GM21576 (cell line): ENCODE data around the gene ACTR3.
"Not testable (repeated sequence)": the region's sequence is repeated elsewhere in the genome, so short reads cannot be mapped to it uniquely, and the experiment has no call there.

ENCODE experiments used
- ATAC-seq: cut with Tn5 transposase; IDR thresholded peaks from one replicate; pipeline ENCODE4 v1.9.1; 2021; ENCODE audit warnings: mild to moderate bottlenecking, moderate library complexity; ENCODE audit not compliant: unreplicated experiment

Gene ACTR3

DNA sequence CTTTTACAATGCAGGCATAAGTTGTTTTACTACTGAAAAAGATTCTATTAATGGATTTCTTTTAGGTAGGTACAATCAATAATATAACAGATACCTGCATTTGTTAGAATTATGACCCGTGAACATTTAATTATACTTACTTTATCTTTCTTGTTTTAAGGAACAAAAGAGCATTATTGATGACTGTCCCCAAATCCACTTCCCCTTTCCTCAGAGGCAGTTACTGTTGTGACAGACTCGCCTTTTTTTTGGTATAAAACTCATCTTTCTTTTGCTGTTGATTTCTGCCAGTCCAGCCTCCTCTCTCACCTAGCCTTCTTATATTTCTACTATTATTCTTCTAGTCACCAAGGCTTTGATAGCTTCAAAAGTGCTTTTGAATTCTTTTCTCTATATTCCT lies 12.1 kb downstream of the ACTR3 start:
- ATAC-seq: no peak

DNA sequence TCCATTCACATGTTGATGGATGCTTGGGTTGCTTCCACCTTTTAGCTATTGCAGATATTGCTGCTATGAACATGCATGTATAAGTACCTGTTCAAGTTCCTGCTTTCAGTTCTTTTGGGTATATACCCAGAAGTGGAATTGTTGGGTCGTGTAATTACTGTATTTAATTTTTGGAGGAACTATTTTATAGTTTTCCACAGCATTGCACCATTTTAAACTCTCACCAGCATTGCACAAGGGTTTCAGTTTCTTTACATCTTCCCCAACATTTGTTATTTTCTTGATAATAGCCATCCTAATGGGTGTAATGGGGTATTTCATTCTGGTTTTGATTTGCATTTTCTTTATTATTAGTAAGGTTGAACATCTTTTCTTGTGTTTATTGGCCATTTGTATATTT lies 16.0 kb downstream of the ACTR3 start:
- ATAC-seq: no peak

DNA sequence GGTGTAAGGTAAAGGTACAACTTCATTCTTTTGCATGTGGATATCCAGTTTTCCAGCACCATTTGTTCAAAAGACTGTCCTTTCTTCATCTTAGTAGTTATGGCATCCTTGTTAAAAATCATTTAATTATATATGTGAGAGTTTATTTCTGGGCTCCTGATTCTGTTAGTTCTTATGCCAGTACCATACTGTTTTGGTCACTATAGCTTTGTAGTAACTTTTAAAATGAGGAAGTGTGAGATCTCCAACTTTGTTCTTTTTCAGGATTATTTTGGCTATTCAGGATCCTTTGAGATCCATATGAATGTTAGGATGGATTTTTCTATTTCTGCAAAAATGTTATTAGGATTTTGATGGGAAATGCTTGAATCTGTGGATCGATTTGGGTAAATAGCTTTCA lies 16.8 kb downstream of the ACTR3 start:
- no peak for ATAC-seq

DNA sequence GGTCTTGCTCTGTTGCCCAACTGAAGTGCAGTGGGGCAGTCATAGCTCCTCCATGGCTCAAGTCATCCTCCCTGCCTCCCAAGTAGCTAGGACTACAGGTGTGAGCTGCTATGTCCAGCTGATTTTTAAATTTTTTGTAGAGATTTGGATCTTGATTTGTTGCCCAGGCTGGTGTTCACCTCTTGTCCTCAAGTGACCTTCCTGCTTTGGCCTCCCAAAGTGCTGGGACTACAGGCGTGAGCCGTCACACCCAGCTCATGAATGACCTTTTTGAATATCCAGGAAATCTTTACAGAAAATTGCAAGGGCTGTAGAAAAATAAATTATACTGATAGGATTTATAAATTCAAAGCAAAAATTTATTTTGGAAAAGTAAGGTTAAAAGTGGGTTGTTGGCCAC lies 17.4 kb downstream of the ACTR3 start:
- no peak for ATAC-seq

DNA sequence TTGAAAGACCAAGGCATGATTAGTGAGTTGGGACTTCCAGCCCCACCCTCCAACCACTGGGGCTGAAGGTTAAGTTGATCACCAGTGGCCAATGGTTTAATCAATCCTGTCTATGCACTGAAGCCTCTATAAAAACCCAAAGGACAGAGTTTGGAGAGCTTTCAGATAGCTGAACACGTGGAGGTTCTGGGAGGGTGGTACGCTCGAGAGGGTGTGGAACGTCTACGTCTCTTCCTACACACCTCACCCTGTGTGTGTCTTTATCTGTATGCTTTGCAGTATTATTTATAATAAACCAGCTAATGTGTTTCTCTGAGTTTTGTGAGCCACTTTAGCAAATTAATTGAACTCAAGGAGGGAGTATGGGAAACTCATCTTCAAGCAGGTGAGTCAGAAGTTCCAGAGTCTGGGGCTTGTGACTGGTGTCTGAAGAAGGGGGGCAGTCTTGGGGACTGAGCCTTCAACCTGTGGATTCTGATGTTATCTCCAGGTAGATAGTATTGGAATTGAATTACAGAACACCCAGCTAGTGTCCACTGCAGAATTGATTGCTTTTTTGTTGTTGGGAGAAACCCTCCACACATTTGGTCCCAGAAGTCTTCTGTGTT lies 20.3 kb downstream of the ACTR3 start:
- ATAC-seq: no peak

DNA sequence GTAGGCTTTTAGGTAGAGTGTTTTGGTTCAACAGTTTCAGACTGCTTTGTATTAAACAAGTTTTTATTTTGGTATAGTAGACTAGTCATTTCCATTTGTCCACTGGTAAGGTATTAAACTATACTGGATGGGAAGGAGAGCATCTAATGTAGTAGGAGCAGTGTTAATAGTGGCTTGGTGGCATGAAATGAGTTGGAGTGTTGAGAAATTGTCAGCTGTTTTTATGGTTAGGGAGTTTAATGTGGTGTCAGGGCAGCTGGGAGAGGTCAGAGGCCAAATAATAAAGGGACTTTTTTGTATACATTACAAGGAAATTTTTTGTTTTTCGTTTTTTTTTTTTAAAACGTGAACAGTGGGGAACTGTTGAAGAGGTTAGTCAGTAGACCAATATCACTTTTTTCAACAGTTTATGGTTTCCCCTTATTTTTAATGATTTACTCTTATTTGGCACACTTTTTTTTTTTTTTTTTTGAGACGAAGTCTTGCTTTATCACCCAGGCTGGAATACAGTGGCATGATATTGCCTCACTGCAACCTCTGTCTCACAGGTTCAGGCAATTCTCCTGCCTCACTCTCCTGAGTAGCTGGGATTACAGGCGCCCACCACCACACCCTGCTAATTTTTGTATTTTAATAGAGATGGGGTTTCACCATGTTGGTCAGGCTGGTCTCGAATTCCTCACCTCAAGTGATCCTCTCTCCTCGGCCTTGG lies 21.2 kb downstream of the ACTR3 start:
- no peak for ATAC-seq

DNA sequence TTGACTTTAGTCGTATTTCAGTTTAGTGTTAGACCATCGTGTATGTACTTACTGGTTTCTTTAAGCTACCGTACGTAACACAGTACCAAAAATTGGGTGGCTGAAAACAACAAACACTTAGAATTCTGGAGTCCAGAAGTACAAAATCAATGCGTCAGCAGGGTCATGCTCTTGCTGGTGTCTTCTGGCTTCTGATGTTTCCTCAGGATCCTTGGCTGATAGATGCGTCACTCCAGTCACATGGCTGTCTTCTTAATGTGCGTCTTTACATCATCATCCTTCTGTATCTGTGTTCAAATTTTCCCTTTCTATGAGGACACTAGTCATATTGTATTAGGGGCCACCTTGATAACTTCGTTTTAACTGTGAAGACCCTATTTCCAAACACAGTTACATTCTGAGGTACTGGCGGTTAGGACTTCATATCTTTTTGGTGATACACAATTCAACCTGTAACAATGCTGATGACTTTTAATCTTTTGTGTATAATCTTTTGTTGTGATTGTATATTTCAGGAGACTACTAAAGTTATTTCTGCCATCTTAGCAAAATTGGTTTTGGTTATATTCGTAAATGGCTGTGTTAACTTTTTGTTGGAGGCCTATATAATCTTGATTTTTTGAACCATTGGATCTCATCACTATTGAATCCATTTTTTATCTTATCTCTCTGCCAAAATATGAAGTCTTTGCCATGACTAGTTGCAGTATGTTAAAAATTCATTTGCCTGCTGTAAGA lies 25.4 kb downstream of the ACTR3 start:
- no peak for ATAC-seq

DNA sequence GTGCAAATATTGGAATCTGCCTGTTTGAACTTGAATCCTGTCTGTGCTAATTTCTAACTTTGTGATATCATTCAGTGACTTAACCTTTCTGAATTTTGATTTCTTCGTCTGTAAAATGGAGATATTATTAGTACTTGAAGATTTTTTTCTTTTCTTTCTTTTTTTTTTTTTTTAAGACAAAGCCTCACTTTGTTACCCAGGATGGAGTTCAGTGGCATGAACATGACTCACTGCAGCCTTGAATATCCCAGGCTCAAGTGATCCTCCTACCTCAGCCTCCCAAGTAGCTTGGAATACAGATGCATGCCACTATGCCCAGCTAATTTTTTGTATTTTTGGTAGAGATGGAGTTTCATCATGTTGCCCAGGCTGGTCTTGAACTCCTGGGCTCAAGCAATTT lies 28.3 kb downstream of the ACTR3 start:
- no peak for ATAC-seq

DNA sequence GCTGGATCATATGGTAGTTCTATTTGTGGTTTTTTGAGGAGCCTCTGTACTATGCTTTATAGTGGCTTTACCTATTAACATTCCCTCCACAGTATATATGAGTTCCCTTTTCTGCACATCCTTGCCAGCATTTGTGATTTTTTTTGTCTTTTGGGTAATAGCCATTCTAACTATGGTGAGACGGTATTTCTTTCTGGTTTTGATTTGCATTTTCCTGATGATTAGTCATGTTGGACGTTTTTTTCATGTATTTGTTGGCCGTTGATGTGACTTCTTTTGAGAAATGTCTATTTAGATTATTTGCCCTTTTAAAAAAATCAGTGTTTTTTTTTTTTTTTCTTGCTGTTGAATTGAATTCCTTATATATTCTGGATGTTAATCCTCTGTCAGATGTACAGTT lies 31.1 kb downstream of the ACTR3 start:
- no peak for ATAC-seq

DNA sequence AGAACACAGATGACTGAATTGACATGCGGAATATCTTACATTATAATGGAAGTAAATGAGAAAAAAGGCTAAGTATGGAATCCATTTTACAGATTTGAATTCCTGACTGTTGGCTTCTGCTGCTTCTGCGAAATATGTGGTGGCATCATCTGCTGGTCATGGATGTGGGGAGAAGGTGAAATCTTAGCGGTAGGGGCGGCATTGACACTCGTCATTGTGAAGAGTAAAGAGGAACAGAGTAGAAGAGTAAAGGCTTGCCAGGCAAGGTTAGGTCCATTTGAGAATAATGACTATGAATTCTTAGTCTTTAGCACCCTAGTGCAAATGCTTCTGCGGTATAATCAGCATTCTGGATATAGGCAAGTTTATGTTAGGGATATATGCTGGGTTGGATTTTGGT lies 32.4 kb downstream of the ACTR3 start:
- ATAC-seq: no peak

DNA sequence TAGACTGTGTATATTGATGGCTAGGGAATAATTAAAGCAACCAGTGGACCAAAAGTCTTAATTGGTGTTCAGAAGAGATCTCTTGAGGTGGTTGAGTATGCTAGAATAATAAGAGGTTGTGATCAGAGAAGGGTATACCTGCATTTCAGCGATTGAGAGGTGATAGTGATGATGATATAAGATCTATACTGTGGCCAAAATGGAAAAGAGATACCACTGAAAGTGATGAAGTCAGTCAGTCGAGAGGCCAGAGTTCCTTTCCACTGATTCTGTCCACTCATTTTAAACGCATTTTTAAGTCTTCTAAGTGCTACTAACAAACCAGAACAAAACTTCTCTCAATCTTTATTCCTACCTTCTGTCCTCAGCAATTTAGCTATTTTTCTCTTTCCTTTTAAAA lies 32.9 kb downstream of the ACTR3 start:
- peak; percentile 41 for ATAC-seq

DNA sequence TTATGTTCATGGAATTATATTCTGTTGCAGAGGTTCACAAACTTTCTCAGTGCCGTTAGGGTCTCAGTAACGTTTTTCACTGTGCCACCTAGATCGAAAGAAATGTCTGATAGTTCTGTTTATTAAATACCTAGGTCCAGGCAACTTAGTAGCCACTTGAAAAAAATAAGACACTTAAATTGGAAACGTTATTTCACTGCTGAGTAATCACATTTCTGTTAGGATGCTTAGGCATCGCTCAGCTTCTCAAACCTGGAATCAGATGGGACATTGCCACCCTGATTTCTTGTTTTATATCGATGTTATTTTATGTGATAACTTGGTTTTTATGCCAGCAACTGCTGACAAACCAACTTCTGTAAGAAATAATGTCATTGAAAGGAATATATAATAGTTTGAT lies 36.0 kb downstream of the ACTR3 start:
- ATAC-seq: no peak

DNA sequence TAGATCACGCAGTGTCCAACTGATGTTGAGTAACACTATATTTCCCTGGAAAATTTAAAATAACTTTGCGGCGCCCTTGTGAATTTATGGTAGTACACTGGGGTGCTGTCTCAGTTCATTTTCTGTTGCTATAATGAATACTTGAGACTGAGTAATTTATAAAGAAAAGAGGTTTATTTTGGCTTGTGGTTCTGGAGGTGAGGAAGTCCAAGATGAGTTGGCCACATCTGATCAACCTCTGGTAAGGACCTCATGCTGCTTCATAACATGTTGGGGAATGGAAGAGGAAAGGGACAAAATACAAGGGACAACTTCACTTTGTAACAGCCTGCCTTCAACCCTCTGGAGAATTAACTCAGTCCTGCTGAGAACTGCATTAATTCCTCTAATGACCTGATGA lies 36.4 kb downstream of the ACTR3 start:
- ATAC-seq: no peak

DNA sequence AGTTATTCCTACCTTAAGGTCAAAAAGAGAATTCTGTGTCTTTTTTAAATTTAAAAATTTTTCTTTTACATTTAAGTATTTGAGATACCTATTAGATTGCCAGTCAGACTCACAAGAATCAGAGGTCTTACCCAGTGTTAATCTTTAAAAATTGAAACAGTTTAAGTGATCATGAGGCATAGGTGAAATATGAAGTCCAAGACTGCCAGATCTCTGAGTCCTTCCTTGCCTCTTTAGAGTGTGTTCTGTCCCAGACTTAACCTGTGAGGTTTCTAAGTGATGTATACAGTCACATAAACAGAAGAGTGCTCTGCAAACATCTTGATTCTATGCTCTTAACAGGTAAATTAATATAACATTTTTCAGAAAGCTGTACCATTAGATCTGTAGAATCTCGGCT lies 40.6 kb downstream of the ACTR3 start:
- no peak for ATAC-seq

DNA sequence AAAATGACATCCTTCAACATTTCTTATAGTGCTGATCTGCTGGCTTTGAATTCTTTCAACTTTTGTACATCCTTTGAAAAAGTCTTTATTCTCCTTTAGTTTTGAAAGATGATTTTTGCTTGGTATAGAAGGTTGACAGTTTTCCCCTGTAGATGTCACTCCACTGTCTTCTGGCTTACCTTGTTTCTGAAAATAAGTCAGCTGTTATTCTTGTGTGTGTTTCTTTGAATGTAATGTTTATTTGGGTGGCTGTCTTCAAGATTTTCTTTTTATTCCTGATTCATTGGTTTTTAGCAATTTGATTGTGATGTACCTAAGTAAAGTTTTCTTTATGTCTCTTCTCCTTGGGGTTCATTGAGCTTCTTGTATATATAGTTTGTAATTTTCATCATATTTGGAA lies 47.6 kb downstream of the ACTR3 start:
- ATAC-seq: no peak

DNA sequence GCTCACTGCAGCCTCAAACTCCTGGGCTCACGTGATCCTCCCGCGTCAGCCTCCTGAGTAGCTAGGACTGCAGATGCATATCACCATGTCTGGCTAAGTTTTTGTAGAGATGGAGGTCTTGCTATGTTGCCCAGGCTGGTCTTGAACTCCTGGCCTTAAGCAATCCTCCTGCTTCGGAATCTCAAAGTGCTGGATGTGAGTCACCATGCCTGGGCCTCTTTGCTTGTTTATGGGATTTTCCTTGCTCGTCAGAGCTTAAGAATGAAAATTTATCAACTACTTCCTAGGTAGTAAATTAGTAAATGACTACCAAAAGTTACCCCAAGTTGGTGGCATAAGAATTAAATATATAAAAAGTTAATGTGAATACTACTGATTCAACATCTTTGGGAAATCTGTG lies 51.0 kb downstream of the ACTR3 start:
- no peak for ATAC-seq

DNA sequence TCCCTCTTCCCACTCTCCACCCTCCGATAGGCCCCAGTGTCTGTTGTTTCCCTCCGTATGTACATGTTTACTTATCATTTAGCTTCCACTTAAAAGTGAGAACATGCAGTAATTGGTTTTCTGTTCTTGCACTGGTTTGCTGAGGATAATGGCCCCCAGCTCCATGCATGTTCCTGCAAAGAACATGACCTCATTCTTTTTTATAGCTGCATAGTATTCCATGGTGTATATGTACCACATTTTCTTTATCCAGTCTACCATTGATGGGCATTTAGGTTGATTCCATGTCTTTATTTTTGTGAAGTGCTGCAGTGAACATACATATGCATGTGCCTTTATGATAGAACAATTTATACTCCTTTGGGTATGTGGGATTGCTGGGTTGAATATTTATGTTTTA lies 55.9 kb downstream of the ACTR3 start:
- not testable (repeated sequence) for ATAC-seq

DNA sequence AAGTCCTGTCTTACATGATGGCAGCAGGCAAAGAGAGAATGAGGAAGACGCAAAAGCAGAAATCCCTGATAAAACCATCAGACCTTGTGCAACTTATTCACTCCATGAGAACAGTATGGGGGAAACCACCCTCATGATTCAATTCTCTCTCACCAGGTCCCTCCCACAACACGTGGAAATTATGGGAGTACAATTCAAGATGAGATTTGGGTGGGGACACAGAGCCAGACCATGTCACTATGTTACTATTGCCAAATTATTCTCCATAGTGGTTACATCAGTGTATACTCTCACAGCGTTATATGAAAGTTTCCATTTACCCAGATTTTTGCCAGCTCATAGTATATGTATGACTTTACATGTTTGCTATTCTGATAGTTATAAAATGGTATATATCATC lies 61.0 kb downstream of the ACTR3 start:
- ATAC-seq: not testable (repeated sequence)

DNA sequence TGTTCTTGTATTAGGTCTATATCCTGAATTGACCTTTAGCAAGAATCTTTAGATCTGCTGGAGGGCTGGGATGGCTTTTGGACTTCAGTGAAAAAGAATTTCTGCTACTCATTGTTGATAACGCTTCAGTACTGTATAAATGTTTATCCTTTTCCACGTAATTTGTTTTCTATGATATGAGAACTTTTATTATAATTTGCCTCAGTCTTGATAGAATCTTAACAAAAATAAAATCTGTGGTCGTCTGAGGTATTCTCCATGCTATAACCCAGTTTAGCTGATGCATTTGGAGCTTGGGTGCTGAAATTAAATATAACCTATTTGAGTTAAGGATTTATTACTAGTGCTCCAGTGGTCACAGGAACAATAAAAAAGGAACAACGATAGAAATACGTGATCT lies 71.1 kb downstream of the ACTR3 start:
- ATAC-seq: no peak

DNA sequence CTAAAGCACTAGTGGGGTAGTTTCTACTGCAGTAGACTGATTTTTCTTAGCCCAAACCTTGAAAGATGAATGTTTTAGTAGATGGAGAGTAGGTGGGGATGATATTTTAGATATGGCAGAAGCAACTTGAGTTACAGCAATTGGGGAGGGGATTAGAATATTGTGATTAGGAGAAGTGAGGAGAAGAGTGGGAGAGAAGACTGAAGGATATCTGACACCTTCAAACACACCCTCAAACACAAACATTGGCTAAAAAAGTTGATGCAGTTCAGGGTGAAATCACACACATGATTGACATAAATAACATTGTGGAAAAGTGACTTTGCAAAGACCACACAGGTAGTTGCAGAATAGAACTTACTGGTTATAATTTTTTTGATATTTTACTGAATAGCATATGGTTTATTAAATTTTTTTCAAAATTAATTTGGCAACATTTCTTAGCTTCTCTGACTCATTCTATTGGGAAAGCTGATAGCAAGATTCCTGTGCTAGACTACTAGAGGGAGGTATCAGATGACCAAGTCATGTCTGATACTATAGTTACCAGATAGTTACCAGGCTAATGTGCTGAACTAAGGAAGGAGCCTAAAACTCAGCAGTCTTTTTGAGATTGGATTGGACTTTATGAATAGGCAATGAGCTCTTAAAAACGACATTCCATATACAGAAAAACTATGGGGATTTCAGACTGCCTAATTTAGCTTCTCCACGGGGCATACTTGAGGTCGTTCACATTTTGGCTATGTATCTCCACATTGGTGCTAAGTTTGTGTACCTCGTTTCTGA lies 73.0 kb downstream of the ACTR3 start:
- no peak for ATAC-seq

DNA sequence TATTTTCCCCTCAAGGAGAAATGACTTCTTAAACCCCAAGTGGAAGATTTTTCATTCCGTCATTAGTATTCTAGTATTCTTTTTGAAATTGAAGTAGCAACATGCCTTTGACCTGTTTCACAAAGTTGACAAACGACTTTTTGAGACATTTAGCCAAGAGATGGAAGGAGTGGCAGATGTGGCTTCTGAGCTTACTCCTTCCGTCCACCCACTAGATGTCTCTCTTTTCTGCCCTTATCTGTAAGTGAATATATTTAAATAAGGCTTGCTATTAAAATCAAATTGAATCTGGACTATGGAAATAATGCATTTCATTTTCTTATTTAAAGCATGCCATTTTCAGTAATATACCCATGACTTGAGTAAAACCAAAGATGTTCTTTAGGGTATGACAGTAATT lies 74.1 kb downstream of the ACTR3 start:
- ATAC-seq: no peak

DNA sequence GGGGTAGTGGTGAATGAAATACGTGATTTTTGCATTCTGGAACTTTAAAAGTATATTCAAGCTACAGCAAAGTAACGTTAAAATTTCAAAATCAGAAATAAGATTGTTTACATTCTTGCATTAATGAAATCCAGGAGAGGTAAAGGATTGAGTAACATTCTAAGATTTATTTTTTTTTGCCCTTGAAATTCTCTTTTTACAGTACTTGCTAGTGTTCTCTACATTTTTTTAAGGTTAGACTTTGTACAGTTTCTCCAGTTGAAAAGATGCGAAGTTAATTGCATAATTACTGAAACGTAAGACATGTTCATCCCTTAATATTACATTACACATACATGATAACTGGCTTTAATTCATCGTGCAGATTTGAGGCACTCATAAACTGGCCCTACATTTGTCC lies 74.5 kb downstream of the ACTR3 start:
- no peak for ATAC-seq
